ENCODE results near the gene PEX16.
"Not testable (repeated sequence)": the region's sequence is repeated elsewhere in the genome, so short reads cannot be mapped to it uniquely, and the experiment has no call there.

PEX16 gene

GRCh38 chr11:45915446-45915845, 2.2 kb downstream of the PEX16 start:
- H3K4me3 Mint-ChIP-seq: peak overlapping the region; percentile 20
- H3K9me3 Mint-ChIP-seq (ENCODE audit: low read depth): no peaks in the 10 kb centered on the region
- peaks cover 33% of the 10 kb centered on the region for H3K4me1 Mint-ChIP-seq (ENCODE audit: low read depth)
- H3K36me3 Mint-ChIP-seq: no peaks in the 10 kb centered on the region
- H3K27me3 Mint-ChIP-seq: no peaks in the 10 kb centered on the region
- no peak overlapping the region for H3K27ac Mint-ChIP-seq

GRCh38 chr11:45913942-45914635, 3.6 kb downstream of the PEX16 start:
- no peak overlapping the region for H3K4me3 Mint-ChIP-seq
- no peaks in the 10 kb centered on the region for H3K9me3 Mint-ChIP-seq (ENCODE audit: low read depth)
- H3K4me1 Mint-ChIP-seq (ENCODE audit: low read depth): peaks cover 24% of the 10 kb centered on the region
- H3K27me3 Mint-ChIP-seq: no peaks in the 10 kb centered on the region
- H3K27ac Mint-ChIP-seq: no peak overlapping the region
- H3K36me3 Mint-ChIP-seq: no peaks in the 10 kb centered on the region

- no peaks in the 10 kb centered on the region for H3K27me3 Mint-ChIP-seq
- H3K4me1 Mint-ChIP-seq (ENCODE audit: low read depth): peaks cover 20% of the 10 kb centered on the region
- H3K4me3 Mint-ChIP-seq: no peak overlapping the region
- no peaks in the 10 kb centered on the region for H3K36me3 Mint-ChIP-seq
- H3K9me3 Mint-ChIP-seq (ENCODE audit: low read depth): no peaks in the 10 kb centered on the region
- H3K27ac Mint-ChIP-seq: no peak overlapping the region
Observed at GRCh38 chr11:45913514-45913913, 4.2 kb downstream of the PEX16 start.

GRCh38 chr11:45910623-45911022, 7.1 kb downstream of the PEX16 start:
- Mint-ChIP-seq H3K27me3 (no peaks in the 10 kb centered on the region), H3K9me3 (ENCODE audit: low read depth) (no peaks in the 10 kb centered on the region), H3K4me1 (ENCODE audit: low read depth) (peaks cover 8% of the 10 kb centered on the region), H3K27ac (no peak overlapping the region), H3K36me3 (no peaks in the 10 kb centered on the region), H3K4me3 (no peak overlapping the region)

GRCh38 chr11:45909594-45910475, 7.8 kb downstream of the PEX16 start:
- Mint-ChIP-seq H3K27me3 (no peaks in the 10 kb centered on the region), H3K9me3 (ENCODE audit: low read depth) (no peaks in the 10 kb centered on the region), H3K36me3 (no peaks in the 10 kb centered on the region), H3K27ac (no peak overlapping the region), H3K4me3 (no peak overlapping the region), H3K4me1 (ENCODE audit: low read depth) (peaks cover 6% of the 10 kb centered on the region)

GRCh38 chr11:45907911-45908370, 9.7 kb downstream of the PEX16 start:
- Mint-ChIP-seq H3K4me1 (ENCODE audit: low read depth) (peaks cover 6% of the 10 kb centered on the region), H3K36me3 (no peaks in the 10 kb centered on the region), H3K4me3 (no peak overlapping the region), H3K27me3 (no peaks in the 10 kb centered on the region), H3K9me3 (ENCODE audit: low read depth) (no peaks in the 10 kb centered on the region), H3K27ac (peak overlapping the region; percentile 3)

- no peaks in the 10 kb centered on the region for H3K36me3 Mint-ChIP-seq
- H3K27ac Mint-ChIP-seq: no peak within 1 kb of the TSS
- H3K27me3 Mint-ChIP-seq: no peaks in the 10 kb centered on the region
- H3K9me3 Mint-ChIP-seq (ENCODE audit: low read depth): no peaks in the 10 kb centered on the region
- peaks cover 6% of the 10 kb centered on the region for H3K4me1 Mint-ChIP-seq (ENCODE audit: low read depth)
- H3K4me3 Mint-ChIP-seq: no peak within 1 kb of the TSS
Observed at GRCh38 chr11:45906965-45907611, 10.6 kb downstream of the PEX16 start, which contains the start of gene FREY1. Gene FREY1, minus strand, starts transcription at chr11:45907271. Its CDS starts 26 bp downstream, at chr11:45907245.

- Mint-ChIP-seq H3K27ac (no peak overlapping the region), H3K9me3 (ENCODE audit: low read depth) (no peaks in the 10 kb centered on the region), H3K4me3 (no peak overlapping the region), H3K36me3 (no peaks in the 10 kb centered on the region), H3K4me1 (ENCODE audit: low read depth) (peaks cover 6% of the 10 kb centered on the region), H3K27me3 (no peaks in the 10 kb centered on the region)
Observed at GRCh38 chr11:45906096-45906682, 11.5 kb downstream of the PEX16 start.

GRCh38 chr11:45905576-45905975, 12.1 kb downstream of the PEX16 start:
- not testable (repeated sequence) for H3K27me3 Mint-ChIP-seq; H3K27ac Mint-ChIP-seq; H3K9me3 Mint-ChIP-seq (ENCODE audit: low read depth); H3K4me1 Mint-ChIP-seq (ENCODE audit: low read depth); H3K36me3 Mint-ChIP-seq; H3K4me3 Mint-ChIP-seq

- Mint-ChIP-seq H3K27me3 (no peaks in the 10 kb centered on the region), H3K9me3 (ENCODE audit: low read depth) (no peaks in the 10 kb centered on the region), H3K4me3 (no peak overlapping the region), H3K4me1 (ENCODE audit: low read depth) (peaks cover 6% of the 10 kb centered on the region), H3K27ac (no peak overlapping the region), H3K36me3 (no peaks in the 10 kb centered on the region)
Observed at GRCh38 chr11:45905095-45905494, 12.6 kb downstream of the PEX16 start.

- no peak overlapping the region for H3K27ac Mint-ChIP-seq
- no peaks in the 10 kb centered on the region for H3K27me3 Mint-ChIP-seq
- peaks cover 6% of the 10 kb centered on the region for H3K4me1 Mint-ChIP-seq (ENCODE audit: low read depth)
- H3K4me3 Mint-ChIP-seq: no peak overlapping the region
- H3K9me3 Mint-ChIP-seq (ENCODE audit: low read depth): no peaks in the 10 kb centered on the region
- no peaks in the 10 kb centered on the region for H3K36me3 Mint-ChIP-seq
Observed at GRCh38 chr11:45904309-45904915, 13.3 kb downstream of the PEX16 start.

- Mint-ChIP-seq H3K36me3 (no peaks in the 10 kb centered on the region), H3K27me3 (peaks cover 6% of the 10 kb centered on the region), H3K4me3 (no peak overlapping the region), H3K27ac (no peak overlapping the region), H3K4me1 (ENCODE audit: low read depth) (peaks cover 8% of the 10 kb centered on the region), H3K9me3 (ENCODE audit: low read depth) (no peaks in the 10 kb centered on the region)
Observed at GRCh38 chr11:45902452-45903380, 15.0 kb downstream of the PEX16 start.

- Mint-ChIP-seq H3K27ac (no peak overlapping the region), H3K4me1 (ENCODE audit: low read depth) (peaks cover 8% of the 10 kb centered on the region), H3K4me3 (no peak overlapping the region), H3K9me3 (ENCODE audit: low read depth) (no peaks in the 10 kb centered on the region), H3K27me3 (peaks cover 6% of the 10 kb centered on the region), H3K36me3 (no peaks in the 10 kb centered on the region)
Observed at GRCh38 chr11:45901626-45902025, 16.1 kb downstream of the PEX16 start.

Measured in activated naive CD8-positive, alpha-beta T cell (primary cell).